HG03103 (cell line): ENCODE results near the gene ACOX1.
"Not testable (repeated sequence)": the region's sequence is repeated elsewhere in the genome, so short reads cannot be mapped to it uniquely, and the experiment has no call there.

Source experiments
- ATAC-seq: cut with Tn5 transposase; IDR thresholded peaks from one replicate; pipeline ENCODE4 v1.9.1; 2021; ENCODE audit warnings: low read depth; ENCODE audit not compliant: unreplicated experiment

The ACOX1 gene

DNA sequence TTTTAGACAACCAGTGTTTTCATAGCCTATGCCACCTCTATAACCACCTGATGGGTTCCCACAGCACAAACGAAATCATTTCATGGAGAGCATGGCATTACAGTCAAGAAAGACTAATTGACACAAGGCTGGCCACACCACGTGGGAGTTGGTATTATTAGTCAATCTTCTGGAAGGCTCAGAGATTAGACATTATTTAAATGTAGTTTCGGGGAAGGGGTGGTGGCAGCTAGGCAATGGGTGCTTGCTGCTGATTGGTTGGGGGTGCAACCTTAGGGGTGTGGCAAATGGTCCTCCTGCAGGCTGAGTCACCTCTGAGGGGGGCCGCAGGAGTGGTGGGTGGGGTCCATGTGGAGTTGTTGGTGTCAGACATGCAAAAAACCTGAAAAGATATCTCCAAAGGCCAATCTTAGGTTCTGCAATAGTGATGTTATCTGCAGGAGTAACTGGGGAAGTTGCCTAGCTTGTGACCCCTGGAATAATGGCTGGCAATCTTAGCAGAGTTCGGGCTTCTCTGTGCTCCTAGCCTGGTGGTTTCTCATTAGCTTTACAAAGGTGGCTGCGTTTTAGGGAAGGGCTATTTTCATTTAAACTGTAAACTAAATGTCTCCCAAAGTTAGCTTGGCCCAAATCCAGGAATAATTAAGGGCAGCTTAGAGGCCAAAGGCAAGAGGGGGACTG is 4.7 kb upstream of the ACOX1 start:
- ATAC-seq, result no peak

DNA sequence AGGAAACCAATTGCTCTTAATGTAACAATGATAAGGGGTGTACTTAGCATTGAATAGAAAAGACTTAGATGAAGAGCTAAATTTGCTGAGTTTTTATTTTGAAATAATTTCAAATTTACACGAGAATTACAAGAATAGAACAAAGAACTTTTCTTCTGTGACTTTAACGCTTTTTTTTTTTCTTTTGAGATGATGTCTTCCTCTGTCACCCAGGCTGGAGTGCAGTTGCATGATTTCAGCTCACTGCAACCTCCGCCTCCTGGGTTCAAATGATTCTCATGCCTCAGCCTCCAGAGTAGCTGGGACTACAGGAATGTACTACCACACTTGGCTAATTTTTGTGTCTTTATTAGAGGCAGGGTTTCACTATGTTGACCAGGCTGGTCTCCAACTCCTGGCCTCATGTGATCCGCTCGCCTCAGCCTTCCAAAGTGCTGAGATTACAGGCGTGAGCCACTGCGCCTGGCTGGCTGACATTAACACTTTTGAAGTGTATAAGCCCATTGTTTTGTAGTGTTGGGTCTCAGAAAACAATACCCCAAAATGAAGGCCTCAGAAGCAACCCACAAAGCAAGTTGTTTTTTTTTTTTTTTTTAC is 2.2 kb upstream of the ACOX1 start:
- no peak for ATAC-seq

DNA sequence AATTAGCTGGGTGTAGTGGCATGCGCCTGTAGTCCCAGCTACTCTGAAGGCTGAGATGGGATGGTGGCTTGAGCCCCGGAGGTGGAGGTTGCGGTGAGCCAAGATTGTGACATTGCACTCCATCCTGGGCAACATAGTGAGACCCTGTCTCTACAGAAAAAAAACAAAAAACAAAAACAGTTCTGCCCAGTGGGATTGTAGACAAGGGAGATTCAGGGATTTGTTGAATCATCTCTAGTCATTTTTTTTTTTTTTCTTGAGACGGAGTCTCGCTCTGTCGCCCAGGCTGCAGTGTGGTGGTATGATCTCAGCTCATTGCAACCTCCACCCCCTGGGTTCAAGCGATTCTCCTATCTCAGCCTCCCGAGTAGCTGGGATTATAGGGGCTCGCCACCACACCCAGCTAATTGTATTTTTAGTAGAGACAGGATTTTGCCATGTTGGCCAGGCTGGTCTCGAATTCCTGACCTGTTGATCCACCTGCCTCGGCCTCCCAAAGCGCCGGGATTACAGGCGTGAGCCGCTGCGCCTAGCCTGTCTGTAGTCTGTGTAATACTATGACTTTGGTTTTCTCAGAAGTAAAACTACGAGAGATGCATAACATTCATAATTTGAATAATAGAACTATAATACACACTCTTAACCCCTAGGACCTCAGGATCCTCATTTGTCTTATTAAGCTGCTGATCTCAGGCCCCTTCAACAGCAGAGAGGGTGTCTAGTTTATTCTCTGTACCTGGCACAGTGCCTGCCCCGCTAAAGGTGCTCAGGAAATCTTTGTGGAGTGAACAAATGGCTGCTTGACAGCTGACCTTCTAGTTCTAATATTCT is 1.4 kb upstream of the ACOX1 start:
- no peak for ATAC-seq

DNA sequence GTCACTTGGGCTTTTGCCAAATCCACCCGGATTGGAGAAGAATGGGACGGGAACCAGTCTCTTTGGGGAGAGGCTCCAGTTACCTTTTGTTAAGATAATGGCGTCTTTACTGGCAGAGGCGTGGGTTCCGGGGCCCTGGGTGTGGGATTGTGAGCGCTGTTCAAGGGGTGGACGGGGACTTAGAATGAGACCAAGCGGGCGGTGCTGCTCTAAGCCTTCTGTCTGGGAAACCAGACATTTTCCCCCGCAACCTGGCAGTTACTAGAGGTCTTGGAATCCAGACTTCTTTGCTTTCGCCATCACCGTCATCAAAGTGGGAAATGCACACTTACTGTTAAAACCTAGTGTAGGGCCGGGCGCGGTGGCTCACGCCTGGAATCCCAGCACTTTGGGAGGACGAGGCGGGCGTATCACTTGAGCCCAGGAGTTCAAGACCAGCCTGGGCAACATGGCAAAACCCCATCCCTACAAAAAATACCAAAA is 780 bp upstream of the ACOX1 start:
- ATAC-seq, result no peak

DNA sequence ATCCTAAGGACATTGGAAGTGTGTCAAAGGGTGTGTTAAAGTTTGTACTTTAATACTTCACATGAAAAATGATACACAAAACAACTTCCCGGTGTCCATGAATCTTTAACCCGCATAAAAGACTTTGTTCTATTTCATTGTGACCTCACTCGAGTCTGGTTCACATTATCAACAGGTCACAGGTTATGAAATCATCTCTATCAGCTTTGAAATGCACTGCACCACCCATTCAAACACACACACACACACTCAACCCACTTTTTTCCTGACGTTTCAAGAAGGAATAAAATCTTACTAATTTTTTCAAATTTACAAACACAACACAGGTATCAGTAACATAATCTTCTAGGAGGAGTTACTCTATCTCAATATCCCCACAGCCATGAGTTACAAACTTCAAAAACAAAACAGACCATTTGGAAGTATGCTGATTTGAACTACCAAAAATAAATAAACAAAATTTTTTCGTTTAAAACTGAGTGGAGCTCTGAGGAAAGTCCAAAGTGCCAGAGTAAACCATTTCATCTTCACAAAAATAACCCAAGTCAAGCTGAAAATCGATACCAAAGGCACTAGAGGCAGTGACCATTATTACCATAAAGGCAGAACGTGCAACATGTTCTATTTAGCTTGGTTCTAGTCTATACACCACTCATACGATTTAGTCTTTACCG is 2.7 kb downstream of the ACOX1 start:
- ATAC-seq, result no peak

DNA sequence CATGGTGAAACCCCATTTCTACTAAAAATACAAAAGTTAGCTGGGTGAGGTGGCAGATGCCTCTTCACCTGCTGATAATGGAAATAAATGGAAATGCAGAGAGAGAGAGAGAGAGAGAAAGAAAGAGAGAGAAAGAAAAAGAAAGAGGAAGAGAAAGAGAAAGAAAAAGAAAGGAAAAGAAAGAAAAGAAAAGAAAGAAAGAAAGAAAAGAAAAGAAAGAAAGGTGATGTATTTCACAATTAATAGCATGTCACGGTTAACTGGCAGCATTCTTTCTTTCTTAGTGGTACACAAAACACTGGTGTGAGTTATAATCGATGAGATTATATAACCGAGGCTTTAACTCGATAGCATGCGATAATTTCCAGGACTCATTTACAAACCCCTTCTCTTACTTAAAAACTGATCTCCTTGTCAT is 3.2 kb downstream of the ACOX1 start:
- ATAC-seq, result no peak

DNA sequence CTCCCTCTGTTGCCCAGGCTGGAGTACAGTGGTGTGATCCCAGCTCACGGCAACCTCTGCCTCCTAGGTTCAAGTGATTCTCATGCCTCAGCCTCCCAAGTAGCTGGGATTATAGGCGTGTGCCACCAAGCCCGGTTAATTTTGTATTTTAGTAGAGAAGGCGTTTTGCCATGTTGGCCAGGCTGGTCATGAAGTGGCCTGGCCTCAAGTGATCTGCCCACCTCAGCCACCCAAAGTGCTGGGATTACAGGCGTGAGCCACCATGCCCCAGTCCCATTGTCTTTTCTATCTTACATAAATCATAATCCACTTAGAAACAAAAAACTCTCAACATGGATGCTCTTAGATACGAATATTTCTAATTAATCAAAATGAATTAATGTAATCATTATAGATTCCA is 3.8 kb downstream of the ACOX1 start:
- ATAC-seq, result not testable (repeated sequence)

DNA sequence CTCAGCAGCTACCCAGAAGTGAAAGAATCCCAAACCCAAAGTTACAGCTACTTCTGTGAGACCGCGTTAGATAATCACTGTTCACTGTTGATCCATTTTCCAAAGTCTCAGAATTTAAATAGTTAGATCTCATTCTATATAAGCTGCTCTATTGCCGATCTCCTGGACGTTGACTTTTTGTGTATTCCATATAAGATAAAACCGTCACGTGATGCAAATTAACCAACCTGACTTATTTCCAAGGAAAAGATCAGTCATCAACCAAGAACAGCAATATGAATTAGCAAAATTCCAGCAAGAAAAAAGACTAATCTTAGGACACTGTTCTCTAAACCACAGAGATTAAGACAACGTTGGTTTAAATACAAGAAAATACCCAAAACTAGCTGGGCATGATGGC is 8.3 kb downstream of the ACOX1 start:
- ATAC-seq, result no peak

DNA sequence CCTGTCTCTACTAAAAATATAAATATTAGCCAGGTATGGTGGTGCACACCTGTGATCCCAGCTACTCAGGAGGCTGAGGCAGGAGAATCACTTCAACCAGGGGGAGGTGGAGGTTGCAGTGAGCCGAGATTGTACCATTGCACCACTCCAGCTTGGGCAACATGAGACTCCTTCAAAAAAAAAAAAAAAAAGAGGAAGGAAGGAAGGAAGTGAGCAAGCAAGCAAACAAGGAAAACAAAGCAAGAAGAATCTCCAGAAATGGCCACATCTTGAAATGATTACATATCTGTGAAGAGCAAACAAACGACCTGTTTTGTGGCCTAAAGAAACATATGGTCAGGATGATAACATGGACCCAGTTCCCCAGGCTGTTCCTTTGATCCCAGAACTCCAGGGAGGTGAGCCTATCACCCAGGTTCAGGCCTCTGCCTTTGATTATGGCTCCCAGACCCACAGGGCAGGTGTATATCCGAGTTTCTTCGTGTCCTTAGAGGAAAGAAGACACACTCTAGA is 8.9 kb downstream of the ACOX1 start:
- ATAC-seq, result no peak

DNA sequence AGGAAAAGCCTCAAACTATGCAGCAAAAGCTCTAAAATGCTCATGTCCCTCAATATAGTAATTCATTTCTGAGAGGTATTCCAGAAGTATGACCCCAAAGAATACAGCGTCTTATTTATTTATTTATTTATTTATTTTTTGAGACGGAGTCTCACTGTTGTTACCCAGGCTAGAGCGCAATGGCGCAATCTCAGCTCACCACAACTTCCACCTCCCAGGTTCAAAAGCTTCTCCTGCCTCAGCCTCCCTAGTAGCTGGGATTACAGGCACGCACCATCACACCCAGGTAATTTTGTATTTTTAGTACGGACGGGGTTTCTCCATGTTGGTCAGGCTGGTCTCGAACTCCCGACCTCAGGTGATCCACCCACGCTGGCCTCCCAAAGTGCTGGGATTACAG is 9.9 kb downstream of the ACOX1 start:
- not testable (repeated sequence) for ATAC-seq

DNA sequence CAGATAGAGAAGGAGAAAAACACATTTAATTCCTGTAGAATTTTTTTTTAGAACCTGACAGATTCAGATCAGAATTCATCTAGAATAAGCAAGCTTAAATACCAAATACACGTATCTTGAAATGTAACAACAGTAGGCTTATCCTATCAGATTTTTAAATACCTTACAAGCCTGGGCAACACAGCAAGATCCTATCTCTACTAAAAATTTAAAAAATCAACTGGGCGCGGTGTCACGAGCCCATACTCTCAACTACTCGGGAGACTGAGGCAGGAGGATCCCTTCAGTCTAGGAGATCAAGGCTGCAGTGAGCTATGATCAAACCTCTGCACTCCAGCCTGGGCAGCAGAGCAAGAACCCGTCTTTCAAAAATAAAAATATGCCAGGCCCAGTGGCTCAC is 13.5 kb downstream of the ACOX1 start:
- ATAC-seq, result no peak

DNA sequence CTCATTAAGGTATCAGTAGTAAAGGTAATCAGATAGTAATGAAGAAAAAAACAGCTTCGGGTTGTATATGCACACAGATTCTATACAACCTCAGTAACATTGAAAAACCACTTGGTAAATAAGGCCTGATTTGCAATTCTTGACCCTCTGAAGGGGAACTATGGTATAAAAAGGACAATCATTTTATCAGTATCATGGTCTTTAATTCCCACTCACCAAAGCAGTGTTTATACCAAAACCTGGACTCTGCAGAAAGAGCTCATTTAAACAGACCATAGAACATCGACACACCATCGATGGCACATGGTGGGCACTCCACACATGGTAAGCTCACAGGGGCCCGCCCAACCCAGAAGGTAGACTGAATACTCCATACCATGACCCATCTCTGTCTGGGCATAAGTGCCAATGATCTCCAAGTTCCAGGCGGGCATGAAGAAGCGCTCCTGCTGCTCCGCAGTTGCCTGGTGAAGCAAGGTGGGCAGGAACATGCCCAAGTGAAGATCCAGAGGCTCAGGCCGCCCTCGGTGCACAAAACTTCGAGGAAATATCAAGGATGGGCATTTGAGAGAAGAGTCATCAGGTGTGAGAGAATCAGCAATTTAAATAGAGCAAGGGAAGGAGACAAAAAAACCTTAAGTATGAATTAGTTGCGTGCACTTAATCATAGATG is 19.0 kb downstream of the ACOX1 start:
- no peak for ATAC-seq

DNA sequence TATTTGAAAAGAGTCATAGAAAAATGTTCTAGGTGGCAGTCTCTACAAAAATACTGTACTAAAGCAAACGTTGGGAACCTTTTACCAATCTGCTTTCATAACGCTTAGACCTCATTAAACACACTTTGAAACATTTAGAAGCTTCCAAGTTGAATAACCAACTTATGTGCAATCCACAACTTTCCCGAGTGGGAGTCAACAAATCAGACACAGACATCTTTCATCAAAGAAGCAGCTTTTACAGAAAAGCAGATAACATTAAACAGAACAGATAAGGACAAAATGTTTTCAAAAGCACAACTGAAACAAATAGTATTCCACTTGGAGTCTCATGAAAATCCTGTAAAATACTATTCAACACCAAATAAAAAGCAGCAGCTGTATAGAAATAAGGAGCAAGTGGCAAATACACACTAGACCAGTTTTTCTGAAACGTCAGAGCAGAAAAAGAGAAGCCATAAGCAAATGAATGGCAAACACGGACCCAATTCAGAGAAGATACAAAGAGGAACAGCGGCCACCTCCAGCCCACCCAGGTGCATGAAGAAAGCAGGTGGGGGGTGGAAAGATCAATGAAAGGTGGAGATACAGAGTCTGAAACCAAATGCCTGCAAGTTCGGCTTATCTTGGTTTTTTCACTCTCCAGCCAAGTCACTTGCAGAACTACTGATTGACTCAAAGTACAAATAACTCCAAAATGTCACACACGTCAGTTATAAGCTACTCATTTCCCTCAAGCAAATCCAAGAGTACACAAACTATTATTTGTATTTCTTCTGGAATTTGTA is 19.7 kb downstream of the ACOX1 start:
- no peak for ATAC-seq

DNA sequence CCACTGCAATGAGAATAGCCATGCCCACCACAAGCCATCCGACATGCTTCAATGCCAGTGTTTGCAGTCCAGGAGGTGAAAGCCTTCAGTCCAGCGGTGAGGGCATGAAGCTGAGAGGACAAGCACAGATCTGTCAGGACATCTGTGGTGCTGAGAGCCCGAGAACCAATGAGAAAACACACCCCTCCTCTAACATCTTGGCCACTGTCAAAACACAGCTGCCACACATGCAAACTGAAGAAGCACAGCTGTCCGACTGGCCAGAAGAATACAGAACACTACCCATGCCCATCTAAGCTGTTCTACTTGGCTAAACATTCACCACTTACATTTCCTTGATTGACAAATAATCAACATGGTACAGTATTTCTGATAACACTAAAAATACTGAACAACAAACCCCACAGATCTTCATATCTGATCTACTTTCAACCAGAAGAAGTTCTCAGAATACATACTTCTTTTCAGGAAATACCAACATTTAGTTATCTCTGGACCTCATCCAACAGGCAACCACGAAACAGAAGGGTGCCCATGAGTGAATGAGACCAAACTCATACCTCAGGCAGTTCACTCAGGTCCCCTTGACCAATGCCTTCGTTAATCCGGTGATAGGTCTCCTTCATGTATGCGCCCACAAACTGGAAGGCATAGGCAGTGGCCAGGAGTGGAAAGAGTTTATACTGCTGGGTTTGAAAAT is 28.0 kb downstream of the ACOX1 start:
- ATAC-seq, result no peak

DNA sequence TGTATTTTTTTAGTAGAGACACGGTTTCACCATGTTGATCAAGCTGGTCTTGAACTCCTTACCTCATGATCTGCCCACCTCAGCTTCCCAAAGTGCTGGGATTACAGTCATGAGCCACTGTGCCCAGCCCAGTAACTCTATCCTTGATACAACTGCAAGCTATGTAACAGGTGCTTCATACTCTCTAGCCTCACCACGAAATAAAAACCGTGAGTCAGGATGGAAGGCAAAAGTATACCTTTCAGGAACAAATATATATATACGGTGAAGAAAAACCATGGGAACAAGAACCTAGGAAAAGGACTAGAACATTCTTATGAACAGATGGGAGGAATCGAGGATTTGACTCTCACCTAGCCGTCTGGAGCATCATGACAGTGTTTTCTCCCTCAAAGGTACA is 28.5 kb downstream of the ACOX1 start:
- ATAC-seq, result no peak

DNA sequence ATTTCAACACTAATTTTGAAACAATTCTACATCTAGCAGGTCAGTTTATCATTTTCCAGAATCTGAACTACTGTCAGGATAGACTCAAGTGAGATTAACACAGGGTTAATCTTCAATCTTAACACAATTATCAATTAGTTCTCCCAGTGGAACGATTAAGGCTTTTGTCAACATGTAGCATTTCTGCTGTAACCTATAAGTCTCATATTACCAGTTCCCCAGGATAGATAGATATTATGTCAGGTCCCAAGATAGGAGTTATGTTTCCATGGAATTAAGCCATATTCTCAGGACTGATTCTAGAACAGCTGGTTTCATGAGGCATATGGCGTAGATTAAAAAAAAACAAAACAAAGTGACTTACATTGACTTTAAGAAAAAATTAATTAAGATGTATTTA is 33.8 kb downstream of the ACOX1 start:
- ATAC-seq, result no peak

DNA sequence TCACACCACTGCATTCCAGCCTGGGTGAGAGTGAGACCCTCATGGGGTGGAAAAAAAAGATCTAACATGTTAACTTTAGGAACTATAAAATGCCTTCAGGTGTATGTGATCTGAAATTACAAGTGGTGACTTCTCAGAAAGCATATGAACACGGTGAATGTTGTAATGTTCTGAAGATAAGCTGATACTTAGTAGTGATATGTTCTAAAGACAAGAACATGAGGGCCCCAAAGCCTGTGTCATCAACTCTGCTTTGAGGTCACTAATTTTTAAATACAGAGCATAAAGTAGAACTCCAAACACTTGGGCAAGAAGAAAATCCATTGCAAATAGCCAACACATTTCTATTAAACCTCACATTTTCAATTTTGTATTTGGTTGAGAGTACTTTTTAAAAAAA is 35.5 kb downstream of the ACOX1 start:
- no peak for ATAC-seq

DNA sequence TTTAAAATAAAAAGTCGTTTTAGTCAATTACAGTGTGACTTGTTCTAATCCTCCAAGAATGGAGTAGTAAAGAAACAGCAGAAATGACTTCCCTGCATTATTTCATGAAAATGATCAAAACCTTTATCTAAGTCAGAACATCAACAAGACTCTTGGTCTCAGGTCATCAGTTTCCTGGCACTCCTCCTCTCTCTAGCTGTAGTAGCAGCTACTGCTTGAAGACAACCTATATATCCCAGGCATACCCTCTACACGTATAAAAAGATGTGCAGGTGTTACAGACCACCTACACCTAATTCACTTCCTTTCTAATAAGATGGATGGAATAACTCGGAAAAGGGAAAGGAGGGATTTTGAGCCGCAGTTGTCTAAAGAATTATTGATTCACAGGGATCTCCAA is 36.5 kb downstream of the ACOX1 start:
- no peak for ATAC-seq

DNA sequence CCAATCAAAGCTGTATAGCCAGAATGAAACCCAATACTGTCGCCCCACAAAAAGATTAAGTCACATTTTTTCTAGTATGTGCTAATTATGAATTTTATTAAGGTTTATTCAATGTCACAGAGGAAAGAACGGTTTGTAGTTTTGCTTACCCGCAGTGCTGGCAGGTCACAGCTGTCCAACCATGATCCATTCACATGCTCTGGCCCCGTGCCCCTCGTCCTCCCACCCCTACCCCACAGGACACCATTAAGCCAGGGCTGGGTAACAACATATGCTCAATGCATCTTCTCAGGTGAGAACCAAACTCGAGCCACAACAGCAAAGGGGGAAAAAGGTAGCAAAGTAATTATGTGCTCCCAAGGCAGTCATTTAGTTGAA is 37.5 kb downstream of the ACOX1 start:
- no peak for ATAC-seq
